ENCODE results near the gene FAM227B.
"Not testable (repeated sequence)": the region's sequence is repeated elsewhere in the genome, so short reads cannot be mapped to it uniquely, and the experiment has no call there.

FAM227B gene

GRCh38 chr15:49606594-49606993 lies 14.0 kb downstream of the FAM227B start:
- no peak for DNase-seq

GRCh38 chr15:49605588-49605987 lies 15.0 kb downstream of the FAM227B start:
- no peak for DNase-seq

- no peak for DNase-seq
These were observed 15.8 kb downstream of the FAM227B start for GRCh38 chr15:49604625-49605409.

- DNase-seq: not testable (repeated sequence)
These were observed 27.7 kb downstream of the FAM227B start for GRCh38 chr15:49592829-49593316.

- DNase-seq: peak in 1 of 2 donors; percentile 25
These were observed 31.6 kb downstream of the FAM227B start for GRCh38 chr15:49589030-49589429.

GRCh38 chr15:49573421-49573820 lies 47.2 kb downstream of the FAM227B start:
- no peak for DNase-seq

- no peak for DNase-seq
These were observed 49.9 kb downstream of the FAM227B start for GRCh38 chr15:49570672-49571071.

- no peak for DNase-seq
These were observed 50.4 kb downstream of the FAM227B start for GRCh38 chr15:49570174-49570573.

- no peak for DNase-seq
These were observed 60.6 kb downstream of the FAM227B start for GRCh38 chr15:49560045-49560444.

- no peak for DNase-seq
These were observed 61.7 kb downstream of the FAM227B start for GRCh38 chr15:49558929-49559328.

- no peak for DNase-seq
These were observed 64.2 kb downstream of the FAM227B start for GRCh38 chr15:49556437-49556836.

- not testable (repeated sequence) for DNase-seq
These were observed 70.3 kb downstream of the FAM227B start for GRCh38 chr15:49550342-49550741.

GRCh38 chr15:49538520-49538919 lies 82.1 kb downstream of the FAM227B start:
- no peak for DNase-seq

GRCh38 chr15:49530092-49530491 lies 90.5 kb downstream of the FAM227B start:
- DNase-seq: no peak

- no peak for DNase-seq
These were observed 92.3 kb downstream of the FAM227B start for GRCh38 chr15:49528289-49528688.

GRCh38 chr15:49521802-49522201 lies 98.8 kb downstream of the FAM227B start:
- DNase-seq: no peak

- DNase-seq: not testable (repeated sequence)
These were observed 107.9 kb downstream of the FAM227B start for GRCh38 chr15:49512739-49513138.

GRCh38 chr15:49507261-49507660 lies 113.4 kb downstream of the FAM227B start:
- no peak for DNase-seq

- DNase-seq: no peak
These were observed 114.3 kb downstream of the FAM227B start for GRCh38 chr15:49506341-49506740.

GRCh38 chr15:49501586-49501985 lies 119.0 kb downstream of the FAM227B start:
- no peak for DNase-seq

GRCh38 chr15:49495993-49496753 lies 124.4 kb downstream of the FAM227B start:
- DNase-seq: no peak

- no peak for DNase-seq
These were observed 125.8 kb downstream of the FAM227B start for GRCh38 chr15:49494842-49495241.

- DNase-seq: no peak
These were observed 127.8 kb downstream of the FAM227B start for GRCh38 chr15:49492830-49493229.

- no peak for DNase-seq
These were observed 128.5 kb downstream of the FAM227B start for GRCh38 chr15:49492151-49492550.

Measured in bone marrow (tissue), 2 donors.